Measurements from ENCODE around the gene IGLON5. TPM values are rescaled to one million over a fixed set of nuclear protein-coding genes. Genes with fewer than 3 reads are reported as not detected.

IGLON5 gene
- total and polyA plus RNA-seq, 2 experiments from 2014 or later: 5.0 to 29.1 TPM

GRCh38 chr19:51356159-51356801 lies 44.8 kb downstream of the IGLON5 start:
- ATAC-seq (no peak), DNase-seq (ENCODE audit: low spot score) (no peak)
- H3K9me3 Mint-ChIP-seq: no peaks in the 10 kb centered on the region
- Histone ChIP-seq H3K9me2 (ENCODE audit: insufficient read depth) (no peaks in the 10 kb centered on the region), H2AFZ (no peak overlapping the region), H3K4me3 (no peak overlapping the region), H3K36me3 (ENCODE audit: insufficient read depth) (no peaks in the 10 kb centered on the region), H3F3A (replicated peaks; ENCODE audit: low read depth) (no peaks in the 10 kb centered on the region), H3K27me3 (ENCODE audit: insufficient read depth) (no peaks in the 10 kb centered on the region), H3K4me2 (no peak overlapping the region), H3K4me1 (ENCODE audit: insufficient read depth) (peaks cover 9% of the 10 kb centered on the region; the same call in 1 of the 2 replicates), H3K27ac (ENCODE audit: low read depth) (no peak overlapping the region), H4K20me1 (replicated peaks; ENCODE audit: insufficient read depth) (no peaks in the 10 kb centered on the region), H3K79me2 (replicated peaks; ENCODE audit: insufficient read depth) (no peaks in the 10 kb centered on the region)
- no peak overlapping the region for H3K4me3 Mint-ChIP-seq
- no peak for TF ChIP-seq ZNF331 (CRISPR knock-in tag; IDR thresholded peaks at IDR 0.05; ENCODE audit: low read depth)
- TF ChIP-seq EZH2 (IDR thresholded peaks at IDR 0.05; ENCODE audit: low read depth, unreplicated experiment): no peak
- TF ChIP-seq NANOG (IDR thresholded peaks at IDR 0.05; ENCODE audit: borderline replicate concordance): no peak
- TF ChIP-seq CREB1 (CRISPR knock-in tag; IDR thresholded peaks at IDR 0.05; ENCODE audit: low read depth): no peak
- no peak for TF ChIP-seq CTCF (conservative IDR thresholded peaks at IDR 0.05; ENCODE audit: low read depth in 2 of 2)
- TF ChIP-seq JUNB (IDR thresholded peaks at IDR 0.05; ENCODE audit: unreplicated experiment): no peak
- no peak for TF ChIP-seq ETS1 (IDR thresholded peaks at IDR 0.05)
- TF ChIP-seq REST (IDR thresholded peaks at IDR 0.05; ENCODE audit: unreplicated experiment): no peak
- TF ChIP-seq ZNF462 (CRISPR knock-in tag; IDR thresholded peaks at IDR 0.05): no peak
- no peak for TF ChIP-seq POLR2AphosphoS5 (IDR thresholded peaks at IDR 0.05; ENCODE audit: low read depth)
- no peak for TF ChIP-seq EZH2phosphoT487 (IDR thresholded peaks at IDR 0.05; ENCODE audit: unreplicated experiment)
- no peak for TF ChIP-seq ZNF114 (CRISPR knock-in tag; IDR thresholded peaks at IDR 0.05)
- TF ChIP-seq STAT1 (IDR thresholded peaks at IDR 0.05; ENCODE audit: unreplicated experiment): no peak
- no peak overlapping the region for H3K27ac Mint-ChIP-seq
- peaks cover 10% of the 10 kb centered on the region; the same call in 2 of the 3 replicates for H3K36me3 Mint-ChIP-seq (ENCODE audit: low read depth)
- H3K27me3 Mint-ChIP-seq (ENCODE audit: insufficient read depth, low read depth, poor library complexity): peaks cover 2% of the 10 kb centered on the region
- peaks cover 13% of the 10 kb centered on the region for H3K4me1 Mint-ChIP-seq

Data from GM23338 (cell line).